SK-N-SH treated with all-trans-retinoic acid at 6 μM for 48 hours (cell line): Measurements from ENCODE around the gene SMPD3.

Experiments used
- ARNTL ChIP-seq: fragments of 450-650 bp; formaldehyde crosslinking; IDR thresholded peaks from 2 replicates; pipeline ENCODE4 v1.5.0; 2020; ENCODE audit warnings: low read depth, mild to moderate bottlenecking, moderate library complexity, borderline replicate concordance
- CSRNP3 ChIP-seq: fragments of 250-450 bp; sonication (Bioruptor Pico); IDR thresholded peaks from 2 replicates; pipeline ENCODE4 v1.5.1; 2021; ENCODE audit warnings: mild to moderate bottlenecking, moderate library complexity
- GLIS3 ChIP-seq: fragments of 250-450 bp; sonication (Bioruptor Pico); IDR thresholded peaks from 2 replicates; pipeline ENCODE4 v1.5.0; 2020; ENCODE audit warnings: mild to moderate bottlenecking, moderate library complexity
- RARB ChIP-seq: fragments of 250-450 bp; sonication (Bioruptor Pico); IDR thresholded peaks from 2 replicates; pipeline ENCODE4 v1.8.0; 2021; ENCODE audit warnings: mild to moderate bottlenecking, moderate library complexity
- SNAI2 ChIP-seq: fragments of 250-450 bp; sonication (Bioruptor Pico); IDR thresholded peaks from 2 replicates; pipeline ENCODE4 v1.5.0; 2020; ENCODE audit warnings: mild to moderate bottlenecking, moderate library complexity
- TCF4 ChIP-seq: fragments of 250-450 bp; sonication (Bioruptor Pico); IDR thresholded peaks from 2 replicates; pipeline ENCODE4 v1.8.0; 2021; ENCODE audit warnings: mild to moderate bottlenecking, moderate library complexity, borderline replicate concordance
- ZNF70 ChIP-seq: fragments of 450-650 bp; formaldehyde crosslinking; IDR thresholded peaks from 2 replicates; pipeline ENCODE4 v1.5.0; 2020; ENCODE audit warnings: mild to moderate bottlenecking, moderate library complexity

GRCh38 chr16:68436581-68436980 is 11.7 kb downstream of the SMPD3 start:
- TF ChIP-seq TCF4 (CRISPR knock-in tag) (no peak), GLIS3 (CRISPR knock-in tag) (no peak), SNAI2 (no peak), RARB (no peak), CSRNP3 (no peak), ARNTL (CRISPR knock-in tag) (no peak), ZNF70 (CRISPR knock-in tag) (no peak)
